ENCODE data around the gene C2orf76. TPM values are rescaled to one million over a fixed set of nuclear protein-coding genes. Genes with fewer than 3 reads are reported as not detected.

Gene C2orf76
- total and polyA plus RNA-seq, 2 experiments from 2014 or later = 16.6 to 17.6 TPM

GRCh38 chr2:119260646-119261492, 105.8 kb downstream of the C2orf76 start:
- no peak for DNase-seq (ENCODE audit: low spot score)
- WGBS (ENCODE audit: low lambda C conversion rate, missing lambda C conversion rate) = 72% methylated on average over 11 of the region's 11 CpGs
- Histone ChIP-seq H2AFZ (no peak overlapping the region), H3K79me2 (no peaks in the 10 kb centered on the region), H3K4me3 (no peak overlapping the region), H3K36me3 (replicated peaks; ENCODE audit: insufficient read depth, low read depth) (no peaks in the 10 kb centered on the region), H3K4me1 (ENCODE audit: insufficient read depth) (peaks cover 11% of the 10 kb centered on the region), H3K9me2 (replicated peaks; ENCODE audit: insufficient read depth) (no peaks in the 10 kb centered on the region), H4K20me1 (ENCODE audit: insufficient read depth, poor library complexity, severe bottlenecking) (no peaks in the 10 kb centered on the region), H3K4me2 (no peak overlapping the region), H3K9me3 (ENCODE audit: low read depth) (no peaks in the 10 kb centered on the region), H3K27me3 (no peaks in the 10 kb centered on the region), H3K27ac (no peak overlapping the region)
- TF ChIP-seq EZH2phosphoT487 (IDR thresholded peaks at IDR 0.05; ENCODE audit: low read depth, severe bottlenecking, unreplicated experiment) (no peak), EZH2 (IDR thresholded peaks at IDR 0.05; ENCODE audit: borderline replicate concordance) (no peak)
- TF ChIP-seq, protein P1, sequence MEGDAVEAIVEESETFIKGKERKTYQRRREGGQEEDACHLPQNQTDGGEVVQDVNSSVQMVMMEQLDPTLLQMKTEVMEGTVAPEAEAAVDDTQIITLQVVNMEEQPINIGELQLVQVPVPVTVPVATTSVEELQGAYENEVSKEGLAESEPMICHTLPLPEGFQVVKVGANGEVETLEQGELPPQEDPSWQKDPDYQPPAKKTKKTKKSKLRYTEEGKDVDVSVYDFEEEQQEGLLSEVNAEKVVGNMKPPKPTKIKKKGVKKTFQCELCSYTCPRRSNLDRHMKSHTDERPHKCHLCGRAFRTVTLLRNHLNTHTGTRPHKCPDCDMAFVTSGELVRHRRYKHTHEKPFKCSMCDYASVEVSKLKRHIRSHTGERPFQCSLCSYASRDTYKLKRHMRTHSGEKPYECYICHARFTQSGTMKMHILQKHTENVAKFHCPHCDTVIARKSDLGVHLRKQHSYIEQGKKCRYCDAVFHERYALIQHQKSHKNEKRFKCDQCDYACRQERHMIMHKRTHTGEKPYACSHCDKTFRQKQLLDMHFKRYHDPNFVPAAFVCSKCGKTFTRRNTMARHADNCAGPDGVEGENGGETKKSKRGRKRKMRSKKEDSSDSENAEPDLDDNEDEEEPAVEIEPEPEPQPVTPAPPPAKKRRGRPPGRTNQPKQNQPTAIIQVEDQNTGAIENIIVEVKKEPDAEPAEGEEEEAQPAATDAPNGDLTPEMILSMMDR (IDR thresholded peaks at IDR 0.05; ENCODE audit: poor library complexity) = no peak

DNA sequence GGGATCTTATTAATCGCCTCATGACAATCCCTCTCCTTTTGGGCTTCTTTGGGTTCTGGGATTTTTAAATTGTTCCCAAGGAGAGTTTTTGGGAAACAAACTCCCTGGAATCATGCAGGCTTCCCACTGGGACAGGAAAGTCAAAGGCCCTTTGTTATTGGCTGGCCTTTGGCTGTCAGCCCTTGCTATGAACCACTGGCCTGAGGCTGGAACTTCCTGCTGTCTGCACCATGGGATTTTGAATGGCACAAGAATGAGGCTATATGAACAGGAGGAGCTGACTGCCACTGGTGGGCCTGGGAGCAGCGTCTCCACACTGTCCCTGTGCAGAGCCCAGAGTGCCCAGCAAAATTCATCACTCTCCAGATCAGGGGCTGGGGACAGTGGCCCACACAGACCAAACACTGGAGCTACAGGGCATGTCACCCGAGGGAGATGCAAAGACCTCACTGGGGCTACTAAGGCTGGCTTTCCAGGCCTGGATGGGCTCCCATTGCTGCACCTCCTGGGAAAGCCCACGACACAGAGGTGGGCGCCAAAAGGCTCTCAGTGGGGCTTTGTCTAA, 107.3 kb downstream of the C2orf76 start:
- Histone ChIP-seq H3K4me3 (no peak overlapping the region), H3K9me2 (replicated peaks; ENCODE audit: insufficient read depth) (no peaks in the 10 kb centered on the region), H4K20me1 (ENCODE audit: insufficient read depth, poor library complexity, severe bottlenecking) (no peaks in the 10 kb centered on the region), H3K9me3 (ENCODE audit: low read depth) (no peaks in the 10 kb centered on the region), H3K27ac (peak overlapping the region; percentile 52), H3K4me2 (no peak overlapping the region), H2AFZ (no peak overlapping the region), H3K4me1 (ENCODE audit: insufficient read depth) (peaks cover 14% of the 10 kb centered on the region), H3K27me3 (no peaks in the 10 kb centered on the region), H3K79me2 (no peaks in the 10 kb centered on the region), H3K36me3 (replicated peaks; ENCODE audit: insufficient read depth, low read depth) (no peaks in the 10 kb centered on the region)
- 91% methylated on average over 5 of the region's 5 CpGs for WGBS (ENCODE audit: low lambda C conversion rate, missing lambda C conversion rate)
- TF ChIP-seq EZH2 (IDR thresholded peaks at IDR 0.05; ENCODE audit: borderline replicate concordance) (no peak), EZH2phosphoT487 (IDR thresholded peaks at IDR 0.05; ENCODE audit: low read depth, severe bottlenecking, unreplicated experiment) (no peak)
- TF ChIP-seq, protein P1 (IDR thresholded peaks at IDR 0.05; ENCODE audit: poor library complexity) = no peak
- DNase-seq (ENCODE audit: low spot score) = no peak

DNA sequence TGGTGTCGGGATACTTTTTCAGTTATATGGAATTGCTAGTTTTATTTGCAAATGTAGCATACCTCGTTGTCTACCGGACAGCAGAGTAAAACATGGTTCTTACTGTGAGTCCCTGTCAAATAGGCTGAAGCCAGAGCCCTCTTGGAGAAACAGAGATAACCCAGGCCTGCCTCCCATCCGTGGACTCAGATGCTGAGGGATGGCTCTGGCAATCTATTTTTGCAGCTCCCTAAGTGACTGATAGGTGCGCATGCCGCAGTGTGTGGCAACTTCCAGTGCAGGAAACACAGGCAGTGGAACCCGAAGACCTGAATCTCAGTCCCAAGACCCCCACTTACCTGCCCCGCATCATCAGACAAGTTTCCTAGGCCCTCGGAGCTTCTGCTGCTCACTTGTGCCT, 109.4 kb downstream of the C2orf76 start:
- Histone ChIP-seq H3K9me3 (ENCODE audit: low read depth) (no peaks in the 10 kb centered on the region), H3K4me3 (no peak overlapping the region), H4K20me1 (ENCODE audit: insufficient read depth, poor library complexity, severe bottlenecking) (no peaks in the 10 kb centered on the region), H3K4me1 (ENCODE audit: insufficient read depth) (peaks cover 18% of the 10 kb centered on the region), H3K27ac (no peak overlapping the region), H3K4me2 (no peak overlapping the region), H3K79me2 (no peaks in the 10 kb centered on the region), H2AFZ (no peak overlapping the region), H3K9me2 (replicated peaks; ENCODE audit: insufficient read depth) (no peaks in the 10 kb centered on the region), H3K36me3 (replicated peaks; ENCODE audit: insufficient read depth, low read depth) (no peaks in the 10 kb centered on the region), H3K27me3 (no peaks in the 10 kb centered on the region)
- DNase-seq (ENCODE audit: low spot score) = no peak
- TF ChIP-seq, protein P1 (IDR thresholded peaks at IDR 0.05; ENCODE audit: poor library complexity) = no peak
- no peak for TF ChIP-seq EZH2phosphoT487 (IDR thresholded peaks at IDR 0.05; ENCODE audit: low read depth, severe bottlenecking, unreplicated experiment)
- TF ChIP-seq EZH2 (IDR thresholded peaks at IDR 0.05; ENCODE audit: borderline replicate concordance) = no peak
- WGBS (ENCODE audit: low lambda C conversion rate, missing lambda C conversion rate) = 80% methylated on average over 9 of the region's 9 CpGs

All from hepatocyte (in vitro differentiated cells).